ENCODE measurements around the gene TEX26. TPM values are rescaled to one million over a fixed set of nuclear protein-coding genes. Genes with fewer than 3 reads are reported as not detected.

TEX26 gene
- total RNA-seq, 2 donors from 2014 or later = not detected

DNA sequence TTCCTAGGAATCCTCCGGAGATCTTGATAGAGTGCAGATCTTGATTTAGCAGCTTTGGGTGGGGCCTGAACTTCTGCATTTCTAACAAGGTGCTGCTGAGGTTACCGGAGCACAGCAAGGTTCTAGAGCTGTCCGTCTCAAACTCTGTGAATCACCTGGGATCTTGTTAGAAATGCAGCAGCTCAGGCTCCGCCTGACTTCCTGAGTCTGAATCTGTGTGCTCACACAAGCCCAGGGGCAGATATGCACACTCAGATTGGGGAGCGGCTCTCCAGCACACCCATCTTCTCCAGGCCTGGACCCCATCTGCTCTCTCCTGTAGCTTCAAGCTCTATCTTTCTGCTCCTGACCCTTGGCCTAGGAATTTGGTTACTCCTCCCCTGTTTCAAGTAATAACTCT, 3.5 kb upstream of the TEX26 start:
- DNase-seq = no peak
- intact Hi-C loops (cut with DNase I) = no loop called here
- no peak overlapping the region for H3K9ac ChIP-seq (ENCODE audit: low read depth in 2 of 2, low read length in 2 of 2)
- TF ChIP-seq, protein P1, sequence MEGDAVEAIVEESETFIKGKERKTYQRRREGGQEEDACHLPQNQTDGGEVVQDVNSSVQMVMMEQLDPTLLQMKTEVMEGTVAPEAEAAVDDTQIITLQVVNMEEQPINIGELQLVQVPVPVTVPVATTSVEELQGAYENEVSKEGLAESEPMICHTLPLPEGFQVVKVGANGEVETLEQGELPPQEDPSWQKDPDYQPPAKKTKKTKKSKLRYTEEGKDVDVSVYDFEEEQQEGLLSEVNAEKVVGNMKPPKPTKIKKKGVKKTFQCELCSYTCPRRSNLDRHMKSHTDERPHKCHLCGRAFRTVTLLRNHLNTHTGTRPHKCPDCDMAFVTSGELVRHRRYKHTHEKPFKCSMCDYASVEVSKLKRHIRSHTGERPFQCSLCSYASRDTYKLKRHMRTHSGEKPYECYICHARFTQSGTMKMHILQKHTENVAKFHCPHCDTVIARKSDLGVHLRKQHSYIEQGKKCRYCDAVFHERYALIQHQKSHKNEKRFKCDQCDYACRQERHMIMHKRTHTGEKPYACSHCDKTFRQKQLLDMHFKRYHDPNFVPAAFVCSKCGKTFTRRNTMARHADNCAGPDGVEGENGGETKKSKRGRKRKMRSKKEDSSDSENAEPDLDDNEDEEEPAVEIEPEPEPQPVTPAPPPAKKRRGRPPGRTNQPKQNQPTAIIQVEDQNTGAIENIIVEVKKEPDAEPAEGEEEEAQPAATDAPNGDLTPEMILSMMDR (IDR thresholded peaks at IDR 0.05) = no peak
- no peak overlapping the region for H3K4me3 ChIP-seq
- no peaks in the 10 kb centered on the region for H3K9me3 ChIP-seq
- no peaks in the 10 kb centered on the region for H3K27me3 ChIP-seq
- H3K4me1 ChIP-seq = no peaks in the 10 kb centered on the region
- H3K36me3 ChIP-seq = no peaks in the 10 kb centered on the region
- H3K27ac ChIP-seq = no peak overlapping the region

DNA sequence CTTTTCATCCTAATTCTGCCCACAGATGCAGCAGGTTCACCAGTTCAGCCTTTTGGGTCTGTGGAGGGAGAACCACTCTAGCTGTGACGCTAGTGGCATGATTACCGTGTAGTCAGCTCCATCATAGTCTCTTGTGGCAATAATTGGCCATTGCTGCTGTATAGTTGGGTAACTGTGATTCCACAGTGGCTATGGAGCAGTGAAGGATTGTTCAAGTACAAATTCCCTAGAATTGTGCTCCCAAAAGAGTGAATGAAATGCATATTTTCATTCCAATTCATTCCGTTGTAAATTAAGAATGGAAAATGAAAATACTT, 856 bp downstream of the TEX26 start:
- H3K9me3 ChIP-seq = no peaks in the 10 kb centered on the region
- H3K36me3 ChIP-seq = no peaks in the 10 kb centered on the region
- H3K27ac ChIP-seq = no peak overlapping the region
- TF ChIP-seq, protein P1 (IDR thresholded peaks at IDR 0.05) = no peak
- intact Hi-C loops (cut with DNase I) = no loop called here
- no peak for DNase-seq
- no peak overlapping the region for H3K4me3 ChIP-seq
- no peaks in the 10 kb centered on the region for H3K27me3 ChIP-seq
- no peaks in the 10 kb centered on the region for H3K4me1 ChIP-seq
- H3K9ac ChIP-seq (ENCODE audit: low read depth in 2 of 2, low read length in 2 of 2) = no peak overlapping the region

DNA sequence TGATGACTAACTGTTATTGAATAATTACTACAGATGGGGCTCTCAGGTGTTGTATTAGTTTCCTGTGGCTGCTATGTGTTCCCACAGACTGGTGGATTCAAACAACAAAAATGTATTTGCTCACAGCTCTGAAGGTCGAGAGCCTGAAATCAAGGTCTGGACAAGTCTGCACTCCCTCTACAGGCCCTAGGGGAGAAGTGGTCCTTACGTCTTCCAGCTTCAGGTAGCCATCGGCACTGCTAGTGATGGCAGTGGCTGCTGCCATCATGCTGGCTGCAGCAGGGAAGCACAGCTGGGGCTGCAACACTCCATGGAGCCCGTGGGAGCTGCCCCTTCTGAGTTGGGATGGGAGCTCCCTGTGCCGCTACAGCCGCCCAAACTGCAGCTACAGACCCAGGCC, 1.9 kb downstream of the TEX26 start:
- Histone ChIP-seq H3K27ac (no peak overlapping the region), H3K9ac (ENCODE audit: low read depth in 2 of 2, low read length in 2 of 2) (no peak overlapping the region), H3K27me3 (no peaks in the 10 kb centered on the region), H3K4me3 (no peak overlapping the region), H3K36me3 (no peaks in the 10 kb centered on the region), H3K9me3 (no peaks in the 10 kb centered on the region), H3K4me1 (no peaks in the 10 kb centered on the region)
- intact Hi-C loops (cut with DNase I) = no loop called here
- TF ChIP-seq, protein P1 (IDR thresholded peaks at IDR 0.05) = no peak
- no peak for DNase-seq

DNA sequence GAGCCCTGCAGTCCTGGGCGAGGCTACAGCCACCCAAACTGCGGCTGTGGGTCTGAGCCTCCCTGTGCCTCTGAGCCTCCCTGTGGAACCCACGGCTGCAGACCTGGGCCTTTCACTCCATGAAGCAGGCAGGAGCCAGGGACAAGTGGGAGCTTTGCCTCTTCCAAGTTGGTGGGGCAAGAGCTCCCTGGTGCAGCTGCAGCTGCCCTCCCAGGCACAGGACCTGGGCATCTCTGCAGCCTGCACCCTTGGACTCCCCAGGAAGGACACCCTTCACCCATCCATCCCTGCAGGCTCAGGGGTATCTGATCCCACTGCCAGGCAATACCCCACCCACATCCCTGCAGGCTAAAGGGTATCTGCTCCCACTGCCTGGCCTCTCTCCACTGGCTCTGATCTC, 2.3 kb downstream of the TEX26 start:
- TF ChIP-seq, protein P1 (IDR thresholded peaks at IDR 0.05) = no peak
- no peak overlapping the region for H3K27ac ChIP-seq
- H3K9ac ChIP-seq (ENCODE audit: low read depth in 2 of 2, low read length in 2 of 2) = no peak overlapping the region
- H3K27me3 ChIP-seq = no peaks in the 10 kb centered on the region
- no peaks in the 10 kb centered on the region for H3K9me3 ChIP-seq
- no peak for DNase-seq
- intact Hi-C loops (cut with DNase I) = no loop called here
- no peak overlapping the region for H3K4me3 ChIP-seq
- H3K36me3 ChIP-seq = no peaks in the 10 kb centered on the region
- H3K4me1 ChIP-seq = no peaks in the 10 kb centered on the region

DNA sequence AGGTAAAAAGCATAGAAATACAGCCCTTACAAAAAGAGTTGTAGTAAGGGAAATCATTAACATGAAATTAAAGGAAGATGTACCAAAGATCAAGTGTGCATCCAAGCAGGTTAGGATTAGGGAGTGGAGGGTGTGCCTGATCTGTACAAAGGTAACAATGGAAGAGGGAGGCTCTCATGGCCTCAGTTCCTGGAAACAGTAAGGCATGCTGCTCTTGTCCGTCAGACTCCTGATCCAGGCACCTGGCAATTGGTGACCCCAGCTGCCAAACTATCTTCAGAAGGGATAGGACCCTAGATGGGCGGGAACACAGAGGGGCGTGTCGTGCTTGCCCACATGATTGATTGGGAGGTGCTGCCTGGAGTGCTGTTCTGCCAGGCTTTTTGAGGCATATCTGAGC, 4.5 kb downstream of the TEX26 start:
- no peaks in the 10 kb centered on the region for H3K36me3 ChIP-seq
- intact Hi-C loops (cut with DNase I) = no loop called here
- H3K4me3 ChIP-seq = no peak overlapping the region
- DNase-seq = no peak
- H3K4me1 ChIP-seq = no peaks in the 10 kb centered on the region
- H3K9ac ChIP-seq (ENCODE audit: low read depth in 2 of 2, low read length in 2 of 2) = no peak overlapping the region
- TF ChIP-seq, protein P1 (IDR thresholded peaks at IDR 0.05) = no peak
- H3K27ac ChIP-seq = no peak overlapping the region
- no peaks in the 10 kb centered on the region for H3K27me3 ChIP-seq
- H3K9me3 ChIP-seq = no peaks in the 10 kb centered on the region

DNA sequence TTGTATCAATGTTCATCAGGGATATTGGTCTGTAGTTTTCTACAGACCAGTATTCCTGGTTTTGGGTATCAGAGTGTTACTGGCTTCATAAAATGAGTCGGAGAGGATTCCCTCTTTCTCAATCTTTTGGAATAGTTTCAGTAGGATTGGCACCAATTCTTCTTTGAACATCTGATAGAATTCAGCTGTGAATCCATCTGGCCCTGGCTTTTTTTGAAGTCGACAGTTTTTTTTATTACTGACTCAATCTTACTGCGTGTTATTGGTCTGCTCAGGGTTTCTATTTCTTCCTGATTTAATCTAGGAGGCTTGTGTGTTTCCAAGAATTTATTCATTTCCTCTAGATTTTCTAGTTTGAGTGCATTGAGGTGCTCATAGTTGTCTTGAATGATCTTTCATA, 11.4 kb downstream of the TEX26 start:
- Histone ChIP-seq H3K27me3 (no peaks in the 10 kb centered on the region), H3K36me3 (no peaks in the 10 kb centered on the region), H3K4me3 (no peak overlapping the region), H3K9me3 (no peaks in the 10 kb centered on the region), H3K9ac (ENCODE audit: low read depth in 2 of 2, low read length in 2 of 2) (no peak overlapping the region), H3K27ac (no peak overlapping the region), H3K4me1 (no peaks in the 10 kb centered on the region)
- no peak for DNase-seq
- intact Hi-C loops (cut with DNase I) = no loop called here
- TF ChIP-seq, protein P1 (IDR thresholded peaks at IDR 0.05) = no peak

Measured in colonic mucosa (tissue), 4 donors.